Effector CD8-positive, alpha-beta T cell (primary cell): ENCODE data around the gene SLC28A2.
A peak's percentile ranks its signal among the peaks of the same experiment; 100 is the strongest.
"Not testable (repeated sequence)": the region's sequence is repeated elsewhere in the genome, so short reads cannot be mapped to it uniquely, and the experiment has no call there.

Source experiments
- DNase-seq: peaks from one replicate; lab custom pipeline; 2025; lab: John Stamatoyannopoulos, UW

Gene SLC28A2

GRCh38 chr15:45262906-45263461 is 10.9 kb downstream of the SLC28A2 start:
- no peak for DNase-seq

- DNase-seq: no peak
Measured at GRCh38 chr15:45263854-45264253, 11.8 kb downstream of the SLC28A2 start.

- DNase-seq: no peak
Measured at GRCh38 chr15:45265506-45265905, 13.5 kb downstream of the SLC28A2 start.

GRCh38 chr15:45268135-45268534 is 16.1 kb downstream of the SLC28A2 start:
- DNase-seq: no peak

GRCh38 chr15:45274636-45275380 is 22.8 kb downstream of the SLC28A2 start:
- no peak for DNase-seq

GRCh38 chr15:45276831-45277230 is 24.8 kb downstream of the SLC28A2 start:
- no peak for DNase-seq

- peak; percentile 97 for DNase-seq
Measured at GRCh38 chr15:45279024-45279698, 27.1 kb downstream of the SLC28A2 start.

GRCh38 chr15:45285413-45285812 is 33.4 kb downstream of the SLC28A2 start:
- DNase-seq: no peak

GRCh38 chr15:45287390-45287956 is 35.4 kb downstream of the SLC28A2 start:
- DNase-seq: no peak

GRCh38 chr15:45288947-45289346 is 36.9 kb downstream of the SLC28A2 start:
- DNase-seq: no peak

- DNase-seq: no peak
Measured at GRCh38 chr15:45291822-45292582, 40.0 kb downstream of the SLC28A2 start.

- DNase-seq: not testable (repeated sequence)
Measured at GRCh38 chr15:45293326-45293725, 41.3 kb downstream of the SLC28A2 start.

- DNase-seq: not testable (repeated sequence)
Measured at GRCh38 chr15:45298964-45299378, 46.9 kb downstream of the SLC28A2 start.

- no peak for DNase-seq
Measured at GRCh38 chr15:45304711-45305110, 52.7 kb downstream of the SLC28A2 start.

- DNase-seq: no peak
Measured at GRCh38 chr15:45306105-45306504, 54.1 kb downstream of the SLC28A2 start.

GRCh38 chr15:45307230-45307924 is 55.3 kb downstream of the SLC28A2 start:
- no peak for DNase-seq

- DNase-seq: not testable (repeated sequence)
Measured at GRCh38 chr15:45314117-45314516, 62.1 kb downstream of the SLC28A2 start.

- no peak for DNase-seq
Measured at GRCh38 chr15:45314960-45315359, 62.9 kb downstream of the SLC28A2 start.

- DNase-seq: no peak
Measured at GRCh38 chr15:45319472-45320214, 67.6 kb downstream of the SLC28A2 start.

- DNase-seq: no peak
Measured at GRCh38 chr15:45320581-45321205, 68.7 kb downstream of the SLC28A2 start.
